Activated CD4-positive, alpha-beta T cell treated with anti-CD3 and anti-CD28 coated beads, Interleukin-2, Interleukin-4, amounts not matched to agents 100 ng/mL and 50 ng/mL, durations not matched to agents 16 hours and 8 hours (primary cell): ENCODE measurements around the gene MARCHF9.

Experiments
- DNase-seq: peaks from one replicate; pipeline ENCODE4 v3.0.0-alpha.2; 2020; ENCODE audit warnings: low spot score

Gene MARCHF9

DNA sequence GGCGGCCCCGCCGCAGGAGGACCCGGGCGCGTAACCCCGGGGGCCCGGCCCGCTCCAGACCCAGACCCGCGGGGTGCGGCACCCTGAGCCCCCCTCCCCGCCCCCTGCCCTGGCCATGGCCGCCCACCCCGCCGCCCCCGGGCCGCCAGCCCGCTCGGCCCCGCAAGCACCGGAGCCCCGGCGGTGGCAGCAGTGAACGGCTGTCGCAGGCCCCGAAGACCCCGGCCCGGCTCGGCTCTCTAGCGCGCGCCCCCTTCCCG, 221 bp downstream of the MARCHF9 start:
- DNase-seq, result no peak

DNA sequence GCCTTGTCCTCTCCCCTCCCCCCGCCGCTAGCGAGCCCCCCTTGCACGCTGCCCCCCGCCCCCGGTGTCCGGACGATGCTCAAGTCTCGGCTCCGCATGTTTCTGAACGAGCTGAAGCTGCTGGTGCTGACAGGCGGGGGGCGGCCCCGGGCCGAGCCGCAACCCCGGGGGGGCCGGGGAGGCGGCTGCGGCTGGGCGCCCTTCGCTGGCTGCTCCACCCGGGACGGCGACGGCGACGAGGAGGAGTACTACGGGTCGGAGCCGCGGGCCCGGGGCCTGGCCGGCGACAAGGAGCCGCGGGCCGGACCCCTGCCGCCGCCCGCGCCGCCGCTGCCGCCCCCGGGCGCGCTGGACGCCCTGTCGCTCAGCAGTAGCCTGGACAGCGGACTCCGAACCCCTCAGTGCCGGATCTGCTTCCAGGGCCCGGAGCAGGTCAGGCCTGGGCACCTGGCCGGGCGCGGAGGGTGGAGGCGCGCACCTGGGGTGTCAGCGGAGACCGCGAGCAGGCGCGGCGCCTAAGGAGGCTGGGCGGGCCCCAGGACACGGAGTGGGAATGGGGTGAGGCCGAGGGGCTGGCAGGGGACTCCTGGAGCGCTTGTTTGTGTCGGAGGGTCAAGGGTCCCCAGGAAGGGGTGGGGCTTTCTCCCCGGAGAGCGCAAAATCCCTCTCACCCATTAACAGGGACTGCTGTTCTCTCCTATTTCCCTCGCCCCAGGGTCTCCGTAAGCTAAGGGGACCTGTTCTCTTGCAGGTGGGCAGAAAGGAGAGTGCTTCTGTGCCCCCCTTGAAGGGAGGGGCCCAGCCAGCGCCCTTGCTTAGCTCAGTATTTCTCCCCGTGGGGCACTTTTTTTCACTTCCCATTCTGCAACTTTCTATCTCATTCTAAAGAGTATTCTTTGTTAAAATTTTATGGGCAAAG, 810 bp downstream of the MARCHF9 start:
- DNase-seq, result no peak

GRCh38 chr12:57756406-57757341, 1.8 kb downstream of the MARCHF9 start:
- peak; percentile 79 for DNase-seq

DNA sequence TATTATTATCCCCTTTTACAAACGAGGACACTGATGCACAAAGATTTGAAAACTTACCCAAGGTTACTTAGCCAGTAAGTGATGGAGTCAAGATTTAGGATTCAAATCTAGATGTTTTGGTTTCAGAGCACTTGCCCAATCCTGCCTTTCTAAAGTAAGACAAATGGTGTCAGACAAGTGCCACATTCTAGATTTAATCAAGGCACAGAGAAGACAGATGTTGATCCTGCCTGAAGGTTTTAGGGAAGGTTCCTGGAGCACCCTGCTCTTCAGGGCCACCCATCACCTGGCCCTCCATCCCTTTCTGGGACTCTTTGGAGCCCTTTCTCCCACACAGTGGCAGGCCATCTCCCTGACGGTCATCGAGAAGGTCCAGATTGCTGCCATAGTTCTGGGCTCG, 2.9 kb downstream of the MARCHF9 start:
- DNase-seq, result no peak

DNA sequence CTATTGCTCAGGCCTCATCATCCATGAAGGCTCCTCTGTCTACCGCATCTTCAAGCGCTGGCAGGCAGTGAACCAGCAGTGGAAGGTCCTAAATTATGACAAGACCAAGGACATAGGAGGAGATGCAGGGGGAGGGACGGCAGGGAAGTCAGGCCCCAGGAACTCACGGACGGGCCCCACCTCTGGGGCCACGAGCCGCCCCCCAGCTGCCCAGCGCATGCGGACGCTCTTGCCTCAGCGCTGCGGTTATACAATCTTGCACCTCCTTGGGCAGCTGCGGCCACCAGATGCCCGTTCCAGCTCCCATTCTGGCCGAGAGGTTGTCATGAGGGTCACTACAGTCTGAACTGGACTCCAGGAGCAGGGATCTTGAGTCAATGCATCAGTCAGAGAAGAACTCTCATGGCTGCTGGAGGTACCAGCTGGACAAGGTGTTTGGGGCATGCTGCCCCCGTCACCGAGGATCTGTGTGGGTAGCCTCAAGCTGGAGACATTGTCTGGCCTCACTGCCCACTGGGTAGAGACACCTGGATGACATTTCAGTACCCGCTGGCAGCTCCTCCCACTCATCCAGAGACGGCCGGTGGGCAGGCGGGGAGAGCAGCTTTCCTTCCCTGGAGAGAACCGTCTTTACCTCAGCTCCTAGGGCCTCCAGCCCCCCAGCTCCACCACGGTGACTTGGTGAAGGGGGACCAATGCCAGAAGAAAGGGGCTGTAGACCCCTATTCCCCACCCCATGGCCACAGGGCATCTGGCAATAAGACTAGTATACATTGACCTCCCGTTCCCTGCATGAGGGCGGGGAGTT, 3.9 kb downstream of the MARCHF9 start:
- no peak for DNase-seq

- peak; percentile 51 for DNase-seq
Observed at GRCh38 chr12:57759360-57759980, 4.6 kb downstream of the MARCHF9 start.

DNA sequence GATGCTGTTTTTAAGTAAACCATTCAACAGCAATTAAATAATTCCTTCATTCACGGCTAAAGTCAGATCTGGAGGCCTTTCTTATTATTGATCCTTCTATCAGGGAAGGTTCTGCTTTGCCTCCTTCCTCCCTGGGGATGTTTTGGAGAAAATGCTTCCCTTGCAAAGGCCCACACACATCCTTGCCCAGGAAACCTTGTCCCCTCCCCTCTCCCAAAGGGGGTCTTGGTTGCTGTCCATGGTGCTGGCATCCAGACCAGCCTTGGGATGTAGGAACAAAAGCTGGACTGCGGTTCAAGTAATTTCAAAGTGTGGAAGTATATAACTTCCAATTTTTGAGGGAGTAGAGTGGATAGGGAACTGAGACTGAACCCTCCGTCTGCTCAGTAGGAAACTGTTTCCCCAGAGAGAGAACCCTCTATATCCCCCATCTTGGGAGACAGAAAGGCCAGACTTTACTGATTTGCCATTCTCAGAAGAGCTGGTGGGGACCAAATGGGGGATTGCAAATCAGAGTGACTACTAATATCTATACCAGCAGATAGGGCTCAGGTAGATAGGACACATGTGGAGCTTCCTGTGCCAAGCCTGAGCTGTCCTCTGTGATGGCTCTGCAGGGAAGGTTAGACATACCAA, 5.6 kb downstream of the MARCHF9 start:
- DNase-seq, result no peak

DNA sequence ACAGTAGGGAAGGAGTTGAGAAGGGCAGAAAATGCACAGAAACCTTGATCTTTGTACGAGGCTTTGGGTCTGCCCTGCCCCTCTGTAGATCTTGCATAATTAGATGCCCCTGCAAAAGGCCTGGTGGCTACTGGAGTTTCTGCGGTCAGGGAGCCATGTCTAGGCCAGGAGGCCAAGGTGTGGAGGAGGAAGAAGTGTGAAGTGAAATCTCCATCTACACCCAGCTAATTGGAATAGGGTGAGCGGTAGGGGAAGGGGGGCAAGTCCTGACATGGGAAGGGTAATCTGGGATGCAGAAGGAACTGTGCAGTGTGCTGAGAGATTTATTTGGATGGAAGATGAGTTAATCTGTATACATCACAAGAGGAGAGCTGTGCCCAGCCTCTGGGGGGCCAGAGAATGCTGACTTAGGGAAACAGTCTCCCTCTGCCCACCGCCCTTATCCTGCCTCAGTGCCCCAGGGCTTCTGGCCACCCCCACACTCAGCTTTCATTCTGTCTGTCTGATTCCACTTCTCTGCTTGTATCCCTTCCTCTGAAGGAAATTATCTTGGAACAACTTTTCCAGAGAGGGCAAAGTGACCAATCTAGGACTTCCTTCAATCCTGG, 6.6 kb downstream of the MARCHF9 start:
- no peak for DNase-seq

DNA sequence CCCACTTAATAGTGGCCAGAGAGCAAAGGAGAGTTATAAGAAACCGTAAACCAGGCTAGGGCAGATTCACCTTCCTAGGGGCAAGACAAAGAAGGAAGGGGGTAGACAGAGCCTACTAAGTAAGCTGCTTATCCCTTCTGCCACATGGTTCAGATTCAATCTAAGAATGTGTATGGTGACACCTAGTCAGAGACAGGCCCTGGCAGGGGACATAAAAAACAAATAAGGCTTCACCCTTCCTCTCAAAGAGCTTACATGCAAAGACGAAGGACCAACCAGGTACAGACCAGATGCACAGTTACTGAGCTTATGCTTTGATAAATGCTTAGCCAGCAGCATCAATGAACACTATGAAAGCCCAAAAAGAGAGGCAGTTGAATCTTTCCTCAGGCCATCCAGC, 7.6 kb downstream of the MARCHF9 start:
- DNase-seq, result no peak

DNA sequence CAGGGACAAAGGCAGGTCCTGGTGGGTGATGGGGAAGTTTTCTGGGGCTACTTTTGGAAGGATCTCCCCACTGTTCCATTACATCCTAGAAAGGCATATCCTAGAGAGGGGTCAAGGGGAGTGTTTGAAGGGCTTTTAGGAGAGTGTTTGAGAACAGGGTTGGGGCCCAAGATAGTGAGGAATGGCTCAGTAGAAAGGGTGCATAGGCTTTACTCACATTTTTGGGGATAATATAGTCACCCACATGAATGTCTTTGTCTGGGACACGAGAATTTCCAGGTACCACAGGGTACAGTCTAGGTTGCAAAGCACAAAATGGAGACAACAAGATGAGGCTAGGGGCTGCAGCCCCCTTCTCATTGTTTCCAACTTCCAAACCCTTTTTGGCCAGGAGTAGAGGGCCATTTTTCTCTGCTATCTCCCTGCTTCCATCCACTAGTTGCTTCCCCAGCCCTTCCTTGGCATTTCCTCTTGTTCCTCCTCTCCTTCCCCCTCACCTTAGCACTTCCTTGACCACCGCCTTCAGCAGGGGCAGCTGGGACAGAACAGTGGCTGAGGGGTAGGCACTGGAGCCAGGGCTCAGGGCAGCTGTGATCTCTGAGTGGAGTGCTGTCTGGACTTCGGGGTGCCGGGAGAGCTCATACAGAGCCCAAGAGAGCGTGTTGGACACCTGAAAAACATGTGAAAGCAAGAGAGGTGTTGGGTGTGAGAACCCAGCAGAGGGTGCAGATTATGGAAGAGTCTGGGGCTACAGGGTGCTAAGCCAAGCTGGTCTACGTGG, 9.2 kb downstream of the MARCHF9 start:
- no peak for DNase-seq

DNA sequence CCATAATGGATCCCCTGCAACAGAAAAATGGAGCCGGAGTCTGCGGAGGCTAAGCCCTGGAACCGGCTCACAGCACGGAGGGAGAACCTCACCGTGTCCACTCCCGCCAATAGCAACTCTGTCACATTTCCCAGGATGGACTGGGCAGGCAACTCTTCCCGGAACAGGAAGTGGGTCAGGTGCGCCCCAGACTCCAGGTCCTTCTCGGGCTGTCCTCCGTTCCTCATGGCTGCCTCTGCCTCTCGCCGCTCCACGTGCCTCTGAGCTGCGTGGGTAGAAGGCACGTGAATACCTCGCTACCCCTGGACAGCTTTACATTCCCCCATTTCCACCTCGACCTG, 9.7 kb downstream of the MARCHF9 start:
- DNase-seq, result no peak

GRCh38 chr12:57765003-57765697, 10.2 kb downstream of the MARCHF9 start:
- peak; percentile 65 for DNase-seq

DNA sequence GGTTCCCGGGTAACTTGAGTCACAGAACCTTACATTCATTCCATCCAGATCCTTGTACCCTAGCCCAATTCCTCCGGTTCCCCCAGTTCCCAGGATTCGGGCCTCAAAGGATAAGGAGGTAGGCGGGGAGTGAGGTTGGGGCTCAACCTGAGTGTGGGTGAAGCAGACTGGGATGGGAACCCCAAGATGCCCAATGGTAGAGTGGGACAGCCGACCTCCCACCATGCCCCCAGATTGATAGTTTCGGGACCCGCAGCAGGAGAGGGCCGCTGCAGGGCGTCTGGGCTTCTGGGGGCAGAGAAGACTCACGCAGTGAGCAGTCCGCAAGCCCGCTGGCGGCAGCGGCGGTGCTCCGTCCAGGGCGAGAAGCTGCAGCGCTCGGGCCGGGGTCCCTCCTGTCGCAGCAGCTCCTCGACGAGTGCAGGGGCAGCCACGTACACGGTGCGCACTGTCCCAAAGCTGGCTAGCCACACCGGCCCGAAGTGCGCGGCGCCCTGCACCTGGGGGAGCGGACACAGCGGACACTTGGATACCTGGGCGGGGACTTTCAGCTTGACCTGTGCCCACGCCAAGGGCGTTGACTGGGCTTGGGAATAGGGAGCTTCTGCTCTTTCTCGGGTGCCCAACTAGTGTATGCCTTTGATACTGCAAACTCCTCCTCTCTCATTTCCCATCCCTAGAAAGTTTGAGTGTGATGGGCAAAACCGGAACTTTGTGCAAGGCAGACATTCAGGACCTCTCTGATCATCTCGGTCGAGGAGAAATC, 11.0 kb downstream of the MARCHF9 start:
- no peak for DNase-seq

GRCh38 chr12:57766464-57767304, 11.8 kb downstream of the MARCHF9 start, which contains the start of gene CYP27B1:
Gene CYP27B1, minus strand, starts transcription at chr12:57767078. Its CDS starts 37 bp downstream, at chr12:57767041.
- no peak for DNase-seq

DNA sequence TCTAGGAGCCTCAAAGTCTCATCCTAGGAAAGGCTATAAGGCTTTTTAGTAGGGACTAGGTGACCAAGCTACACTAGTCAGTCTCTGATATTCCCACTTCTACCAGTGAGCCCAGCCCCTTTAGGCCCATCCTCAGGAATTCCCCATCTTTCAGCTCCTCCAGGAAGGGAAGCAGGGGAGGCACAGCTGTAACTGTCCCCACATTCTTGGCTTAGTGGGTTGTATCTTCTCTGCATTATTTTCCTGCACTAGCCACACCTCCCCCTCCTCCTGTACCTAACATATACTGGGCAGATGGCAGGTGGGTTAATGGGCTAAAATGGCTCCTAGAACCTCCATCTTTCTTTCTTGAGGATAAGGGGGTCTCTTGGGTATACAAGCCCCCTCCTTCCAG, 12.4 kb downstream of the MARCHF9 start:
- DNase-seq, result no peak

GRCh38 chr12:57767876-57768275, 13.0 kb downstream of the MARCHF9 start:
- no peak for DNase-seq

GRCh38 chr12:57769594-57769993, 14.7 kb downstream of the MARCHF9 start:
- DNase-seq, result no peak

DNA sequence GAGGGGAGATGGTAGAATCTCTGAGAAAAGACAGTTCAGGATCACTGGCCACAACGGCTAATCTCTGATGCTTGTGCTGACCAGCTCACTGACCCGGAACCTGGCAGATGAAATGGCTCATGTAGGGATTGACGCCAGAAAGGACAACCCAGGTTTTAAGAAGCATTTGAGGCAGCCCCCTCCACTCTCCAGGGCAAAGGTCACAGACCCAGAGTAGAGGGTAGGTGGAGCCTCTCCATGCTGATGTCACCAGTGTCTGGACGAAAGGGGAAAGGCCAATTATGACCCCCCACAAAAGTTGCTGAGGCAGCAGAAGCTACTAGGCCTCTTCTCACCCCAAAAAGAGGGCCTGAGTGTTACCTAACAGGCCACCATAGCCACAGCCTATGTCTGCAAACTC, 15.8 kb downstream of the MARCHF9 start:
- no peak for DNase-seq
